ENCODE data around the gene FILIP1. TPM values are rescaled to one million over a fixed set of nuclear protein-coding genes. Genes with fewer than 3 reads are reported as not detected.

The FILIP1 gene
- total RNA-seq, 1 experiment from 2014 or later = 2.9 TPM

DNA sequence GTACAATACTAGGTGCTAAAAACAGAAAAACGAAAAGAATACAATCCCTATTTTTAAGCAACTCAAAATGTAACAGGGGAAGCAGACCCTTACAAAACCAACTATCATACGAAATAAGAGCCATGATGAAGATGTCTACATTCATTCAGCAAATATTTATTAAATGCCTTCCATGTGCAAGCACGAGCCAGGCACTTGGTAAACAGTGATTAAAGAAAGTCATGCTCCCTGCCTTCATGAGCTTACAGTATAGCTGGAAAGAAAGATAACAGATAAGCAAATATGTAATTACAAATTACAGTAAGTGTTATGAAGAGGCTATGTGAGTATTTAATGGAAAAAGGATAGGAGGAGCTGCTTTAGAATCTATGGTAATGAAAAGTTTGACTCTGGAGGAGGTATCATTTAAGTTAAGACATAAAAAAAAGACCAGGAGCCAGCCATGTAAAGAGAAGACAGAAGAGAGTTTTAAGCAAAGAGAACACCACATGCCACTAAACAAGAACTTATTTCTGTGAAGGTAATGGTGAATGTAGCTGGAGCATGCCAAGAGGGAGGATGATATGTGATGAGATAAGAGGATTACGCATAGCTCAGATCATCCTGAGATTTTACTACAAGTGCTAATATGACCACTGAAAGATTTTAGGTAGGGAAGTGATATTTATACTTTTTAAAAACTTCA, 230.7 kb downstream of the FILIP1 start:
- CTCF ChIA-PET = no interaction called here
- POLR2A ChIA-PET = no interaction called here
- ATAC-seq = no peak

More for the DNA sequence above, 230.7 kb downstream of the FILIP1 start:
- H3K4me3 Mint-ChIP-seq = no peak overlapping the region
- H3K4me1 Mint-ChIP-seq = peaks cover 14% of the 10 kb centered on the region
- TF ChIP-seq CDX4 (CRISPR knock-in tag; IDR thresholded peaks at IDR 0.05; ENCODE audit: borderline replicate concordance) (no peak), ATF3 (CRISPR knock-in tag; conservative IDR thresholded peaks at IDR 0.05) (no peak), ZNF263 (CRISPR knock-in tag; IDR thresholded peaks at IDR 0.05; ENCODE audit: low read depth) (no peak), E2F4 (CRISPR knock-in tag; IDR thresholded peaks at IDR 0.05; ENCODE audit: borderline replicate concordance, low read depth) (no peak), NR1H2 (CRISPR knock-in tag; IDR thresholded peaks at IDR 0.05) (no peak), GTF2I (CRISPR knock-in tag; conservative IDR thresholded peaks at IDR 0.05) (no peak), ATF1 (CRISPR knock-in tag; IDR thresholded peaks at IDR 0.05) (no peak), ZNF281 (CRISPR knock-in tag; IDR thresholded peaks at IDR 0.05) (no peak), AFF4 (CRISPR knock-in tag; IDR thresholded peaks at IDR 0.05; ENCODE audit: borderline replicate concordance) (no peak), CREB1 (CRISPR knock-in tag; IDR thresholded peaks at IDR 0.05) (no peak), ZBTB21 (CRISPR knock-in tag; IDR thresholded peaks at IDR 0.05; ENCODE audit: borderline replicate concordance) (no peak), ETV6 (CRISPR knock-in tag; IDR thresholded peaks at IDR 0.05) (no peak), E2F1 (CRISPR knock-in tag; IDR thresholded peaks at IDR 0.05) (no peak), USF2 (CRISPR knock-in tag; IDR thresholded peaks at IDR 0.05) (no peak), SP1 (CRISPR knock-in tag; conservative IDR thresholded peaks at IDR 0.05) (no peak), ZNF219 (CRISPR knock-in tag; IDR thresholded peaks at IDR 0.05; ENCODE audit: borderline replicate concordance) (no peak)
- TF ChIP-seq, protein P1, sequence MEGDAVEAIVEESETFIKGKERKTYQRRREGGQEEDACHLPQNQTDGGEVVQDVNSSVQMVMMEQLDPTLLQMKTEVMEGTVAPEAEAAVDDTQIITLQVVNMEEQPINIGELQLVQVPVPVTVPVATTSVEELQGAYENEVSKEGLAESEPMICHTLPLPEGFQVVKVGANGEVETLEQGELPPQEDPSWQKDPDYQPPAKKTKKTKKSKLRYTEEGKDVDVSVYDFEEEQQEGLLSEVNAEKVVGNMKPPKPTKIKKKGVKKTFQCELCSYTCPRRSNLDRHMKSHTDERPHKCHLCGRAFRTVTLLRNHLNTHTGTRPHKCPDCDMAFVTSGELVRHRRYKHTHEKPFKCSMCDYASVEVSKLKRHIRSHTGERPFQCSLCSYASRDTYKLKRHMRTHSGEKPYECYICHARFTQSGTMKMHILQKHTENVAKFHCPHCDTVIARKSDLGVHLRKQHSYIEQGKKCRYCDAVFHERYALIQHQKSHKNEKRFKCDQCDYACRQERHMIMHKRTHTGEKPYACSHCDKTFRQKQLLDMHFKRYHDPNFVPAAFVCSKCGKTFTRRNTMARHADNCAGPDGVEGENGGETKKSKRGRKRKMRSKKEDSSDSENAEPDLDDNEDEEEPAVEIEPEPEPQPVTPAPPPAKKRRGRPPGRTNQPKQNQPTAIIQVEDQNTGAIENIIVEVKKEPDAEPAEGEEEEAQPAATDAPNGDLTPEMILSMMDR (IDR thresholded peaks at IDR 0.05) = no peak
- TF ChIP-seq, protein P2, sequence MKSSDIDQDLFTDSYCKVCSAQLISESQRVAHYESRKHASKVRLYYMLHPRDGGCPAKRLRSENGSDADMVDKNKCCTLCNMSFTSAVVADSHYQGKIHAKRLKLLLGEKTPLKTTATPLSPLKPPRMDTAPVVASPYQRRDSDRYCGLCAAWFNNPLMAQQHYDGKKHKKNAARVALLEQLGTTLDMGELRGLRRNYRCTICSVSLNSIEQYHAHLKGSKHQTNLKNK (CRISPR knock-in tag; IDR thresholded peaks at IDR 0.05) = no peak
- TF ChIP-seq, protein P3, sequence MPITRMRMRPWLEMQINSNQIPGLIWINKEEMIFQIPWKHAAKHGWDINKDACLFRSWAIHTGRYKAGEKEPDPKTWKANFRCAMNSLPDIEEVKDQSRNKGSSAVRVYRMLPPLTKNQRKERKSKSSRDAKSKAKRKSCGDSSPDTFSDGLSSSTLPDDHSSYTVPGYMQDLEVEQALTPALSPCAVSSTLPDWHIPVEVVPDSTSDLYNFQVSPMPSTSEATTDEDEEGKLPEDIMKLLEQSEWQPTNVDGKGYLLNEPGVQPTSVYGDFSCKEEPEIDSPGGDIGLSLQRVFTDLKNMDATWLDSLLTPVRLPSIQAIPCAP (CRISPR knock-in tag; IDR thresholded peaks at IDR 0.05) = no peak
- no peaks in the 10 kb centered on the region for H3K9me3 Mint-ChIP-seq
- DNase-seq (ENCODE audit: low spot score) = no peak
- peaks cover 32% of the 10 kb centered on the region for H3K36me3 Mint-ChIP-seq
- no peaks in the 10 kb centered on the region for H3K27me3 Mint-ChIP-seq (ENCODE audit: low read depth)
- peak overlapping the region; percentile 21 for H3K27ac Mint-ChIP-seq
